Measurements from ENCODE around the gene GTF2H1. TPM values are rescaled to one million over a fixed set of nuclear protein-coding genes. Genes with fewer than 3 reads are reported as not detected.

Gene GTF2H1
- total RNA-seq: 55.9 to 71.6 TPM (median 57.1 TPM) in 3 replicates
- long read RNA-seq, transcript GTF2H1-201 (15 exons, 2,982 nt): major isoform, 100 of 126 reads
- long read RNA-seq, partial matches to known transcripts: 11 of 126 reads
- long read RNA-seq, other reads (novel, unspliced or antisense): 8 of 126 reads

DNA sequence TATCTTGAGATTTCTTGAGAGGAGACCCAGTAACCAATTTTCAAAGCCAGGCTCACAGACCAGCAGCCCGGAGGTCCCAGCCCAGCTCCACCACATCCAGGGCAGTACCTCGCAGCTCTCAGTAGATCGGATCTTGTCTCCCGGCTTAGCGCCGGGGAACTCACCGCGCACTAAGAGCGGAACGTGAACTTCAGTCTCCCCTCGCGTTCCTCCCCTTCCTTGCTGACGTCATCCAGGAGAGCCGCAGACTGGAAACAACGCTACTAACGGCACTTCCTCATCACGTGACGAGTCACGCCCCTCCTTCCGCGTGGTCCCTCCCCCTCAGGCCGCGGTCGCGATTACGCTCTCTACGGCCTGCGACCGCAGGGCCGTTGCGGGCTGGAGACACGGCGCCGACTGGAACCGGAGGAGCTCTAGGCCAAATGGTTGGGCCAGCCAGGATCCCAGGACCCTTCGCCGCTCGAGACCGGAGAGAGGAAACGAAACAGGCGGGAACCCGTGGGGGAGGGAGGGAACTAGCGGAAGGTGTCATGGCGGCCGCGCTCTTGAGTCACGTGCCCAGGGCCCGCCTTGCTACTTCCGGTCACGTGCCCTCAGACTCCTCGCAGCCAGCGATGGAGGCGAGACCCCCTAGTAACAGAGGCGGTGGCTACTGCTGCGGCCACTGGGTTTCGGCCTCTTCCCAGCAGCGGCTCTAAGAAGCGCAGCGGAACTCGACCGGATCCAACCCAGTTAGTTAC lies at the start of gene GTF2H1, which contains the start of gene HPS5:
TSS of gene GTF2H1 (plus strand) at position 599 of the 743 bp plus-strand sequence. CDS start 10,508 bp downstream, outside the sequence.
TSS of gene HPS5 (minus strand) at position 172 of the 743 bp plus-strand sequence. CDS start 4,282 bp downstream, outside the sequence.
- H3K27ac Mint-ChIP-seq (ENCODE audit: unreplicated experiment): peak within 1 kb of the TSS; percentile 100
- peak; percentile 97 for DNase-seq (ENCODE audit: low spot score)
- H3K4me3 Mint-ChIP-seq (ENCODE audit: unreplicated experiment): peak within 1 kb of the TSS; percentile 92

DNA sequence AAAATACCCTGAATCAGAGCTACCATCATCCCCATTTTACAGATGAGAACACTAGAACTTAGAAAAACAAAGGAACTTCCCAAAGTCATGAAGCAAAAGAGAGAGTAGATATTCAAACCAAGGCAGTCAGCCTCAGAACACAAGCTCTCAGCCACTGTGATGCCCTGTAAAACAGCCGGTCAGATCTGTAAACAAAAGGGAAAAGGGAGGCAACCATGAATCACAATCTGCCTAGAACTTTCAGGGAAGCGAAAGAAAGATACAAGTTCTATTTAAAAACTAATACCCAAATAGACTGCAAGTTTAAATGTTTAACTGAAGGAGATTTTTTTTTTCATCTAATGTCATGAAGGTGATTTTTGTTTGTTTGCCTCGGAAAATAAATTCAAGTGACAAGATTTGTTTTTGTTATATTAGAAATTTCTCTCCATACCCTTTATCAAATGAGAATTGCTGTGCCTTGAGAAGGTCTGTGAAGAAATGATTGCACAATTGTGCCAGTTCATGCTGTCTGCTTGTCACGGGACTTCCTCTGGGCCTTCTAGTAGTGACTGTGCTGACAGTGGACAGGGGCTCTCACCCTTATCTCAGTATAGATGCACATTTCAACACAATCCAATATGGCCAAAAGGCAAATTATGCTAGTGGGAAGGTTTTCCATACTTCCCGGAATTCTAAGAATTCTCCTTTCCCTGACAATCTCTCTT lies 44.6 kb upstream of the GTF2H1 start:
- no peak for DNase-seq (ENCODE audit: low spot score)
- Mint-ChIP-seq H3K4me1 (ENCODE audit: low read depth) (no peaks in the 10 kb centered on the region), H3K27me3 (ENCODE audit: low read depth) (no peaks in the 10 kb centered on the region), H3K9me3 (ENCODE audit: low read depth) (no peaks in the 10 kb centered on the region), H3K36me3 (ENCODE audit: low read depth) (peaks cover 38% of the 10 kb centered on the region), H3K4me3 (ENCODE audit: unreplicated experiment) (no peak overlapping the region), H3K27ac (ENCODE audit: unreplicated experiment) (no peak overlapping the region)
- no peak for TF ChIP-seq CTCF (IDR thresholded peaks at IDR 0.05)

More for the DNA sequence above, at the start of gene GTF2H1, which contains the start of gene HPS5:
- Mint-ChIP-seq H3K9me3 (ENCODE audit: low read depth) (no peaks in the 10 kb centered on the region), H3K4me1 (ENCODE audit: low read depth) (peaks cover 75% of the 10 kb centered on the region), H3K36me3 (ENCODE audit: low read depth) (peaks cover 5% of the 10 kb centered on the region), H3K27me3 (ENCODE audit: low read depth) (no peaks in the 10 kb centered on the region)
- TF ChIP-seq CTCF (IDR thresholded peaks at IDR 0.05): no peak

- Mint-ChIP-seq H3K36me3 (ENCODE audit: low read depth) (peaks cover 46% of the 10 kb centered on the region), H3K4me1 (ENCODE audit: low read depth) (no peaks in the 10 kb centered on the region), H3K27ac (ENCODE audit: unreplicated experiment) (no peak overlapping the region), H3K27me3 (ENCODE audit: low read depth) (no peaks in the 10 kb centered on the region), H3K4me3 (ENCODE audit: unreplicated experiment) (no peak overlapping the region), H3K9me3 (ENCODE audit: low read depth) (no peaks in the 10 kb centered on the region)
- no peak for DNase-seq (ENCODE audit: low spot score)
- no peak for TF ChIP-seq CTCF (IDR thresholded peaks at IDR 0.05)
Measured at GRCh38 chr11:18280438-18281045, 41.8 kb upstream of the GTF2H1 start.

- Mint-ChIP-seq H3K9me3 (ENCODE audit: low read depth) (no peaks in the 10 kb centered on the region), H3K4me3 (ENCODE audit: unreplicated experiment) (no peak overlapping the region), H3K27me3 (ENCODE audit: low read depth) (no peaks in the 10 kb centered on the region), H3K27ac (ENCODE audit: unreplicated experiment) (no peak overlapping the region), H3K4me1 (ENCODE audit: low read depth) (no peaks in the 10 kb centered on the region), H3K36me3 (ENCODE audit: low read depth) (peaks cover 47% of the 10 kb centered on the region)
- no peak for DNase-seq (ENCODE audit: low spot score)
- TF ChIP-seq CTCF (IDR thresholded peaks at IDR 0.05): no peak
Measured at GRCh38 chr11:18282626-18283025, 39.7 kb upstream of the GTF2H1 start.

DNA sequence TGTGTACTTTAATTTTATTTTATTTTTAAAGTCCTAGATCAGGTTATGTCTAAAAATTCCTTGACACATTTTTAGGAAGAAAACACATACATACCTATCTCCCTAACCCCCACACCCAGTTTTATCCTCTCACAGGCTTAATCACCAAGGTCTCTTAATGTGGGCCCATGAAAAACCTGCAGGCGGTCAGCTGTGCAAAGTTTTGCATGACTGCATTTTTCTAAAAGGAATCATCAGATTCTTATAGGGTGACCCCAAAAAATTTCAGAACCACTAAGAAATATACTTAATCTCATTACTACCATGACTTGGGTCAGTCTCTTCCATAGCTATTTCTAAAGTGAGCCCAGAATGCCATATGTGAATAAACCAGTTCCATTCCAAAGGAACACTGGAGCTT lies 36.5 kb upstream of the GTF2H1 start:
- no peak for DNase-seq (ENCODE audit: low spot score)

More for the DNA sequence above, 36.5 kb upstream of the GTF2H1 start:
- TF ChIP-seq CTCF (IDR thresholded peaks at IDR 0.05): no peak
- Mint-ChIP-seq H3K4me3 (ENCODE audit: unreplicated experiment) (no peak overlapping the region), H3K27me3 (ENCODE audit: low read depth) (no peaks in the 10 kb centered on the region), H3K9me3 (ENCODE audit: low read depth) (no peaks in the 10 kb centered on the region), H3K27ac (ENCODE audit: unreplicated experiment) (no peak overlapping the region), H3K4me1 (ENCODE audit: low read depth) (no peaks in the 10 kb centered on the region), H3K36me3 (ENCODE audit: low read depth) (peaks cover 48% of the 10 kb centered on the region)
